Left forelimb (tissue), 1 donor: ENCODE results near the gene HCN2.
"Not testable (repeated sequence)": the region's sequence is repeated elsewhere in the genome, so short reads cannot be mapped to it uniquely, and the experiment has no call there.

Experiments
- DNase-seq: peaks from one replicate; pipeline ENCODE4 v3.0.0-alpha.2; 2018; ENCODE audit warnings: low spot score

Gene HCN2

GRCh38 chr19:585551-586110, 4.0 kb upstream of the HCN2 start:
- no peak for DNase-seq

- no peak for DNase-seq
These were observed 1.5 kb upstream of the HCN2 start for GRCh38 chr19:588093-588740.

- DNase-seq: no peak
These were observed 664 bp upstream of the HCN2 start for GRCh38 chr19:588741-589692.

- no peak for DNase-seq
These were observed 690 bp downstream of the HCN2 start for GRCh38 chr19:590396-590745.

- DNase-seq: no peak
These were observed 1.0 kb downstream of the HCN2 start for GRCh38 chr19:590750-591098.

- no peak for DNase-seq
These were observed 1.6 kb downstream of the HCN2 start for GRCh38 chr19:591099-591958.

- DNase-seq: no peak
These were observed 2.4 kb downstream of the HCN2 start for GRCh38 chr19:592101-592500.

- no peak for DNase-seq
These were observed 3.4 kb downstream of the HCN2 start for GRCh38 chr19:593055-593454.

- no peak for DNase-seq
These were observed 3.8 kb downstream of the HCN2 start for GRCh38 chr19:593505-593904.

- no peak for DNase-seq
These were observed 4.7 kb downstream of the HCN2 start for GRCh38 chr19:594265-594870.

GRCh38 chr19:595326-596262, 5.9 kb downstream of the HCN2 start:
- DNase-seq: no peak

GRCh38 chr19:596263-596655, 6.6 kb downstream of the HCN2 start:
- no peak for DNase-seq

- no peak for DNase-seq
These were observed 8.0 kb downstream of the HCN2 start for GRCh38 chr19:597406-598315.

GRCh38 chr19:601310-601709, 11.6 kb downstream of the HCN2 start:
- no peak for DNase-seq

- no peak for DNase-seq
These were observed 12.1 kb downstream of the HCN2 start for GRCh38 chr19:601790-602189.

- DNase-seq: no peak
These were observed 13.0 kb downstream of the HCN2 start for GRCh38 chr19:602391-603301.

GRCh38 chr19:603302-603639, 13.6 kb downstream of the HCN2 start:
- DNase-seq: not testable (repeated sequence)

- DNase-seq: not testable (repeated sequence)
These were observed 14.1 kb downstream of the HCN2 start for GRCh38 chr19:603779-604178.

GRCh38 chr19:604355-604754, 14.7 kb downstream of the HCN2 start:
- no peak for DNase-seq
